ENCODE measurements around the gene ZNF778. TPM values are rescaled to one million over a fixed set of nuclear protein-coding genes. Genes with fewer than 3 reads are reported as not detected.

Gene ZNF778
- 1.8 and 5.1 TPM in 2 replicates for total RNA-seq (2014; rRNA removed; shearing (Covaris generic); ENCODE audit: low replicate concordance)

- Histone ChIP-seq H3K9me3 (no peaks in the 10 kb centered on the region), H3K4me3 (peak within 1 kb of the TSS; percentile 93), H3K36me3 (peaks cover 11% of the 10 kb centered on the region), H3K27me3 (no peaks in the 10 kb centered on the region)
- peak; percentile 80 for DNase-seq
Observed at GRCh38 chr16:89217388-89218191, at the start of gene ZNF778. ZNF778 (plus strand) TSS chr16:89217703; CDS start chr16:89221128, 3,425 bp downstream.

GRCh38 chr16:89168381-89169189 is 48.9 kb upstream of the ZNF778 start:
- Histone ChIP-seq H3K27me3 (no peaks in the 10 kb centered on the region), H3K36me3 (no peaks in the 10 kb centered on the region), H3K4me3 (no peak overlapping the region), H3K9me3 (no peaks in the 10 kb centered on the region)
- DNase-seq: no peak

GRCh38 chr16:89169778-89170177 is 47.7 kb upstream of the ZNF778 start:
- Histone ChIP-seq H3K36me3 (no peaks in the 10 kb centered on the region), H3K4me3 (no peak overlapping the region), H3K9me3 (no peaks in the 10 kb centered on the region), H3K27me3 (no peaks in the 10 kb centered on the region)
- no peak for DNase-seq

GRCh38 chr16:89170346-89171215 is 46.9 kb upstream of the ZNF778 start:
- no peaks in the 10 kb centered on the region for H3K36me3 ChIP-seq

GRCh38 chr16:89171216-89172170 is 46.0 kb upstream of the ZNF778 start, which contains the start of gene CDH15:
CDH15 (plus strand) TSS chr16:89171748; CDS start chr16:89171832, 84 bp downstream.
- H3K27me3 ChIP-seq: no peaks in the 10 kb centered on the region
- H3K4me3 ChIP-seq: peak within 1 kb of the TSS; percentile 24; the same call in 1 of the 2 replicates
- H3K36me3 ChIP-seq: no peaks in the 10 kb centered on the region
- DNase-seq: peak; percentile 84
- no peaks in the 10 kb centered on the region for H3K9me3 ChIP-seq

More at GRCh38 chr16:89170346-89171215, 46.9 kb upstream of the ZNF778 start:
- DNase-seq: no peak
- H3K4me3 ChIP-seq: no peak overlapping the region
- H3K9me3 ChIP-seq: no peaks in the 10 kb centered on the region
- no peaks in the 10 kb centered on the region for H3K27me3 ChIP-seq

- Histone ChIP-seq H3K36me3 (no peaks in the 10 kb centered on the region), H3K4me3 (no peak overlapping the region), H3K27me3 (no peaks in the 10 kb centered on the region), H3K9me3 (no peaks in the 10 kb centered on the region)
- DNase-seq: no peak
Observed at GRCh38 chr16:89172171-89172527, 45.4 kb upstream of the ZNF778 start.

GRCh38 chr16:89172528-89173173 is 44.9 kb upstream of the ZNF778 start:
- Histone ChIP-seq H3K4me3 (no peak overlapping the region), H3K9me3 (no peaks in the 10 kb centered on the region), H3K36me3 (no peaks in the 10 kb centered on the region), H3K27me3 (no peaks in the 10 kb centered on the region)
- no peak for DNase-seq

- Histone ChIP-seq H3K27me3 (no peaks in the 10 kb centered on the region), H3K4me3 (no peak overlapping the region)
Observed at GRCh38 chr16:89173174-89173921, 44.2 kb upstream of the ZNF778 start.

GRCh38 chr16:89174055-89174827 is 43.3 kb upstream of the ZNF778 start:
- H3K4me3 ChIP-seq: no peak overlapping the region
- no peak for DNase-seq
- no peaks in the 10 kb centered on the region for H3K9me3 ChIP-seq
- H3K36me3 ChIP-seq: no peaks in the 10 kb centered on the region
- no peaks in the 10 kb centered on the region for H3K27me3 ChIP-seq

More at GRCh38 chr16:89173174-89173921, 44.2 kb upstream of the ZNF778 start:
- DNase-seq: no peak
- H3K36me3 ChIP-seq: no peaks in the 10 kb centered on the region
- H3K9me3 ChIP-seq: no peaks in the 10 kb centered on the region

- H3K36me3 ChIP-seq: no peaks in the 10 kb centered on the region
- H3K9me3 ChIP-seq: no peaks in the 10 kb centered on the region
- no peak overlapping the region for H3K4me3 ChIP-seq
- no peaks in the 10 kb centered on the region for H3K27me3 ChIP-seq
- DNase-seq: peak; percentile 82
Observed at GRCh38 chr16:89174877-89175276, 42.6 kb upstream of the ZNF778 start.

GRCh38 chr16:89175280-89176146 is 42.0 kb upstream of the ZNF778 start:
- peak; percentile 69 for DNase-seq
- no peak overlapping the region for H3K4me3 ChIP-seq

GRCh38 chr16:89176147-89176690 is 41.3 kb upstream of the ZNF778 start:
- Histone ChIP-seq H3K27me3 (no peaks in the 10 kb centered on the region), H3K36me3 (no peaks in the 10 kb centered on the region), H3K4me3 (no peak overlapping the region), H3K9me3 (no peaks in the 10 kb centered on the region)
- no peak for DNase-seq

More at GRCh38 chr16:89175280-89176146, 42.0 kb upstream of the ZNF778 start:
- H3K36me3 ChIP-seq: no peaks in the 10 kb centered on the region
- H3K9me3 ChIP-seq: no peaks in the 10 kb centered on the region
- H3K27me3 ChIP-seq: no peaks in the 10 kb centered on the region

- Histone ChIP-seq H3K27me3 (no peaks in the 10 kb centered on the region), H3K4me3 (no peak overlapping the region), H3K36me3 (no peaks in the 10 kb centered on the region), H3K9me3 (no peaks in the 10 kb centered on the region)
- no peak for DNase-seq
Observed at GRCh38 chr16:89176717-89177116, 40.8 kb upstream of the ZNF778 start.
